Muscle of leg (tissue), 11 donors: ENCODE results near the gene KRTAP12-1. TPM values are rescaled to one million over a fixed set of nuclear protein-coding genes. Genes with fewer than 3 reads are reported as not detected.
"Not testable (repeated sequence)": the region's sequence is repeated elsewhere in the genome, so short reads cannot be mapped to it uniquely, and the experiment has no call there.

Experiments used
- DNase-seq: peaks from one replicate; pipeline ENCODE4 v3.0.0; 2013
- H3K27ac ChIP-seq: one replicate; pipeline ENCODE4 v1.5.1; 2013; ENCODE audit warnings: mild to moderate bottlenecking, low read length, control low read depth
- H3K27me3 ChIP-seq: one replicate; pipeline ENCODE4 v1.6.1; 2013; ENCODE audit warnings: low read length; ENCODE audit not compliant: control insufficient read depth, insufficient read depth
- H3K36me3 ChIP-seq: one replicate; pipeline ENCODE4 v1.6.1; 2013; ENCODE audit warnings: low read length; ENCODE audit not compliant: control insufficient read depth, insufficient read depth
- H3K4me1 ChIP-seq: one replicate; pipeline ENCODE4 v1.6.1; 2013; ENCODE audit warnings: low read length; ENCODE audit not compliant: control insufficient read depth, insufficient read depth
- H3K4me3 ChIP-seq: one replicate; pipeline ENCODE4 v1.5.1; 2013; ENCODE audit warnings: low read length, control low read depth
- H3K9me3 ChIP-seq: replicated peaks from 2 replicates; pipeline ENCODE4 v1.6.1; 2013; ENCODE audit warnings: low read depth, low read length; ENCODE audit not compliant: control insufficient read depth
- WGBS: methylation state at CpG from one replicate; pipeline ENCODE4 v1.1.5; 2013; ENCODE audit warnings: missing lambda C conversion rate; ENCODE audit not compliant: insufficient coverage; 5-methylcytosine and 5-hydroxymethylcytosine counted together
- polyA plus RNA-seq, 8 donors: library from polyadenylated mRNA; unstranded; fragments of 120-200 nt; gene quantifications; one replicate each; pipeline versions ENCODE4 v1.2.1 to v1.2.3, GENCODE V29; 2013; ENCODE audit warnings: inconsistent platforms in 1 of 8, low replicate concordance in 1 of 8; ENCODE audit not compliant: insufficient read length in 8 of 8, insufficient read depth in 1 of 8
- total RNA-seq: library from RNA; stranded (reverse); fragments of 120-200 nt; gene quantifications from one replicate; pipeline ENCODE4 v1.2.4, GENCODE V29; 2013

KRTAP12-1 gene
- total and polyA plus RNA-seq, 9 donors, result not detected

- no peak for DNase-seq
- H3K27ac ChIP-seq, result no peak overlapping the region
- H3K4me1 ChIP-seq, result peaks cover 16% of the 10 kb centered on the region
- no peak overlapping the region for H3K4me3 ChIP-seq
- peaks cover 45% of the 10 kb centered on the region for H3K27me3 ChIP-seq
- H3K9me3 ChIP-seq, result no peaks in the 10 kb centered on the region
- H3K36me3 ChIP-seq, result no peaks in the 10 kb centered on the region
- WGBS, result 62% methylated on average over 24 of the region's 25 CpGs
These were observed 5.0 kb upstream of the KRTAP12-1 start for GRCh38 chr21:44686843-44687561.

GRCh38 chr21:44686000-44686781, 4.2 kb upstream of the KRTAP12-1 start:
- WGBS, result 48% methylated on average over 12 of the region's 14 CpGs
- H3K27ac ChIP-seq, result no peak overlapping the region
- H3K4me3 ChIP-seq, result no peak overlapping the region
- H3K4me1 ChIP-seq, result peaks cover 17% of the 10 kb centered on the region
- no peaks in the 10 kb centered on the region for H3K36me3 ChIP-seq
- H3K9me3 ChIP-seq, result no peaks in the 10 kb centered on the region
- H3K27me3 ChIP-seq, result peaks cover 49% of the 10 kb centered on the region
- DNase-seq, result no peak

DNA sequence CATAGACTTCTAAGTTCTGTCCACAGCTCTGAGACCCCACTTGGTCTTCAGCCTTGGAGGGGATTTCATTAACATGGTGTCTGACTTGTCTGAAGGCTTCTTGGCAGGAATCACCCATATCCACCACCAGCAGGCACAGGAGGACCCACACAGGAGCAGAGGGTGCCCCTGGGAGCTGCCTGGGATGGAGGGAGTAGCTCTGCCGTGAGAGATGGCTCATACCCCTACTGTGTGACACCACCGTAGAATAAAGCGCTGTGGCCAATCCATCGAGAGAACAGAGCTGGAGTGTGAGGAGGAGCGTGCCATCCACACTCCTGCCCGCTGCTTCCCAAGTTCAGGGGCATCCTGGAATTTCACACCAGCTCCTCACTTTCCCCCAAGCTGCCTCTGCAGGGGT, 3.1 kb upstream of the KRTAP12-1 start:
- H3K27ac ChIP-seq, result not testable (repeated sequence)

GRCh38 chr21:44684483-44684882, 2.5 kb upstream of the KRTAP12-1 start:
- H3K27me3 ChIP-seq, result peaks cover 51% of the 10 kb centered on the region
- peaks cover 17% of the 10 kb centered on the region for H3K4me1 ChIP-seq
- DNase-seq, result no peak
- H3K27ac ChIP-seq, result no peak overlapping the region
- H3K4me3 ChIP-seq, result no peak overlapping the region
- 73% methylated on average over 5 of the region's 6 CpGs for WGBS
- H3K36me3 ChIP-seq, result no peaks in the 10 kb centered on the region
- no peaks in the 10 kb centered on the region for H3K9me3 ChIP-seq

More for the DNA sequence above, 3.1 kb upstream of the KRTAP12-1 start:
- H3K4me3 ChIP-seq, H3K36me3 ChIP-seq, DNase-seq, H3K9me3 ChIP-seq: not testable (repeated sequence)
- Histone ChIP-seq H3K27me3 (peaks cover 51% of the 10 kb centered on the region), H3K4me1 (peaks cover 17% of the 10 kb centered on the region)
- WGBS, result 80% methylated on average over 1 of the region's 6 CpGs

GRCh38 chr21:44684077-44684476, 2.1 kb upstream of the KRTAP12-1 start:
- H3K27me3 ChIP-seq, result peaks cover 51% of the 10 kb centered on the region
- H3K9me3 ChIP-seq, result no peaks in the 10 kb centered on the region
- no peak for DNase-seq
- H3K27ac ChIP-seq, result no peak overlapping the region
- H3K4me3 ChIP-seq, result no peak overlapping the region
- WGBS, result 90% methylated on average over 5 of the region's 7 CpGs
- no peaks in the 10 kb centered on the region for H3K36me3 ChIP-seq
- H3K4me1 ChIP-seq, result peaks cover 17% of the 10 kb centered on the region

DNA sequence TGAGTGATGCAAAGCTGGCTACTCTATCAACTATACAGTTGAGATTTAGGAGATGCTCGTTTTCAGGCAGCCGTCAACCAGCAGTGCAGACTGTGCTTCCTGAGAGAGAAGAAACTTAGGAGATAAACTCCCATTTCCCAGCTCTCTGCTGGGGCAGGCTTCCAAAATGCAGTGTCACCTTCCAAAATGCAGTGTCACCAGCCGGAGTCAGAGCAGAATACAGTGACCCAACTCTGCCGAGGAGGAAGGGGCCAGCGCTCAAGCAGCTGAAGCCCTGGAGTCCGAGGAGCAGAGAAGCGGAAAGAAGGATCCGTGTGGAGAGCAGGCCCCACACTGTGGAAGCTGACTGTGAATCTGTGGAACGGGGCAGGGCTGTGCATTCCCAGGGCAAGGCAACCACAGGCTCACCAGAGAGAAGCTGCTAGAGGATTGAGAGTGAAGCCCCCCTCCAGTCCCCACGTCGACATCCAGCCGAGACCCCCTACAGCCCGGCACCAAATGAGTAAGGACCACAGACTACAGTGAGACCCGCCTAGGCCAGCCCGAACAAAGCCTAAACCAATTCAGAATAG, 703 bp upstream of the KRTAP12-1 start:
- Histone ChIP-seq H3K4me1 (peaks cover 16% of the 10 kb centered on the region), H3K27ac (no peak overlapping the region), H3K36me3 (no peaks in the 10 kb centered on the region), H3K9me3 (no peaks in the 10 kb centered on the region), H3K27me3 (peaks cover 43% of the 10 kb centered on the region), H3K4me3 (no peak overlapping the region)
- WGBS, result 82% methylated on average over 12 of the region's 15 CpGs
- no peak for DNase-seq

DNA sequence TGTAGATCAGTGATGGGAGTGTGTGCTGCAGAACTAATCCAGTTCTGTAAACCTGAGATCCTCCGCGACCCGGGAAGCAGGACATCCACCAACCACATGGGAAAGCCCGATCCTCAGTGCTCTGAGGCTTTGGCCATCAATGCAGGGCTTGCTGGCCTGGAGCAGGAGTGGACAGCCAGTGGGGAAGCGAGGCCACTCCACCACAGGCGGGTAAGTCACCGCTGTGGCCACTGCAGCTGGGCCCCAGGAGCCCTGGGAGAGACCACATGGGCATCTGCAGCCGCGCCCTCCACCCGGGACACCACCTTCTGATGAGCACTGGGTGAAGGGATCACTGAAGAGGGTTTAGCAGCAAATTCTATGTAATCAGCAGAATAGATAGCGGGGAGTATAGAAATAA, 811 bp downstream of the KRTAP12-1 start:
- peaks cover 33% of the 10 kb centered on the region for H3K27me3 ChIP-seq
- no peaks in the 10 kb centered on the region for H3K36me3 ChIP-seq
- peaks cover 5% of the 10 kb centered on the region for H3K4me1 ChIP-seq
- WGBS, result 91% methylated on average over 5 of the region's 11 CpGs
- no peak overlapping the region for H3K4me3 ChIP-seq
- no peak for DNase-seq
- H3K9me3 ChIP-seq, result no peaks in the 10 kb centered on the region
- H3K27ac ChIP-seq, result no peak overlapping the region

DNA sequence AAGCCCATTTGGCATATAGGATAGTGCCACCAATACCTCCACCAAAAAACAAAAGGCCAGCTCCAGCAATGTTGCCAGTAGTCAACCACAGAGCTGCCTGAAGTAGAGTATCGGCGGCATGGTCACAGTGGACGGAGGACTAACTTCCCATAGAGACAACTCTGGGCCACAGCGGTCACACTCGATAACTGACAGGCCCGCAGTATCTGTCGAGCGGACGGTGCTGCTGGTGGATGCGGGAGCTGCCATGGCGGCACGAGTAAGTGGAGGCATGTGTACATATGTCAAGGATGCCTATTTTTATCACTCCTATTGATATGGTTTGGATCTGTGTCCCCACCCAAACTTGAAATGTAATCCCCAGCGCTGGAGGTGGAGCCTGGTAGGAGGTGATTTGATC, 4.1 kb downstream of the KRTAP12-1 start:
- peaks cover 18% of the 10 kb centered on the region for H3K27me3 ChIP-seq
- no peaks in the 10 kb centered on the region for H3K36me3 ChIP-seq
- peaks cover 2% of the 10 kb centered on the region for H3K9me3 ChIP-seq
- peaks cover 5% of the 10 kb centered on the region for H3K4me1 ChIP-seq
- no peak overlapping the region for H3K4me3 ChIP-seq
- no peak overlapping the region for H3K27ac ChIP-seq
- WGBS, result 94% methylated on average over 3 of the region's 13 CpGs
- no peak for DNase-seq

DNA sequence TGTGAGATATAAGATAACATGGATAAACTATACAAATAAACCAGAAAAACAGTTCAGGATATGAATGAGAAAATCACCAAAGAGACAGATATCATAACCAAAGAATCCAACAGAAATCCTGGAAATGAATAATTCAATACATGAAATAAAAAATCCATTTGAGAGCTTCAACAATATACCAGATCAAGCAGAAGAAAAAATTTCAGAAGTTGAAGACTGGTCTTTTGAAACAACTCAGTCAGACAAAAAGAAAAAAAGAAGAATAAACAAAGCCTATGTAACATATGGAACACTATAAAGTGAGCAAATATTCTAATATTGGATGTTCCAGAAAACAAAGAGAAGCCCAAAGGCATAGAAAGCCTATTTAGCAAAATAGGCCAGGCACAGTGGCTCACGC, 10.1 kb downstream of the KRTAP12-1 start:
- no peaks in the 10 kb centered on the region for H3K36me3 ChIP-seq
- DNase-seq, result no peak
- H3K27ac ChIP-seq, result no peak overlapping the region
- H3K9me3 ChIP-seq, result peaks cover 16% of the 10 kb centered on the region
- WGBS, result no CpG with 5 or more reads among the region's 1 CpG
- H3K4me1 ChIP-seq, result no peaks in the 10 kb centered on the region
- H3K27me3 ChIP-seq, result peaks cover 7% of the 10 kb centered on the region
- H3K4me3 ChIP-seq, result no peak overlapping the region
